GM21786 (cell line): ENCODE data around the gene MTRF1.
"Not testable (repeated sequence)": the region's sequence is repeated elsewhere in the genome, so short reads cannot be mapped to it uniquely, and the experiment has no call there.

Experiments used
- ATAC-seq: cut with Tn5 transposase; IDR thresholded peaks from one replicate; pipeline ENCODE4 v1.9.1; 2021; ENCODE audit not compliant: unreplicated experiment

Gene MTRF1

DNA sequence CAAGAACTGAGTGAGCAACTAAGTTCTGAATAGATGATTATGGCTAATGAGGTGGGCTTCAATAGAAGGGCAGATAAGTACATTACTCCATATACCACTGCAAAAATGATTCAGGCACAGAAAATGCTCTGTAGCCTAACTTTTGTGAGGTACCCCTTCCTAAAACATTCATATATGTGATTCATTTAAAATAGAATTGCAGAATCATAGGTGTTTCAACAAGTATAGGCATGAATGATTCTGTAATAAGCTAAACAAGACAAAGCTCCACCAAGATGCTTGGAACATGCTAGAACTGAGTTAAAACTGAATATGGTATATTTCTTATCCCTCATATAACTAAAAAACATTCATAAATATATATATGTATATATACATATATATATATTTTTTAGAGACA, 81.1 kb downstream of the MTRF1 start:
- no peak for ATAC-seq

GRCh38 chr13:41179593-41180250, 83.7 kb downstream of the MTRF1 start:
- no peak for ATAC-seq

DNA sequence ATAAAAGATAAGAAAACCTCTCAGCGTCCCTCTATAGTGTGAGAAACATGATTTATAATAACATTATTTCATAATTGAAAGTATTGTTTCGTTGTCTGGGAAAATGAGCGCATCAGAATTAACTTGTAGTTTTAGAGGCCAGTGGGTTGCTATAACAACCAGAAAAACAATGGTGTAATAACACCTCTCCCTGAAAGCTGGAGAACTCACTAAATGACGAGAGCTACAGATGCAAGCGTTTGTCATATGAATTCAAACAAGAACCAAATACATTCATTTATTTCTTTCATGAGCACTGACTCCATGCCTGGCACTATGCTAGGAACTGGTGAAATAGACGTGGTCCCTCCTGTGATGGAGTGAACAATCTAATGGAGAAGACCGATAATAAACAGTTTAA, 85.3 kb downstream of the MTRF1 start:
- ATAC-seq = no peak

DNA sequence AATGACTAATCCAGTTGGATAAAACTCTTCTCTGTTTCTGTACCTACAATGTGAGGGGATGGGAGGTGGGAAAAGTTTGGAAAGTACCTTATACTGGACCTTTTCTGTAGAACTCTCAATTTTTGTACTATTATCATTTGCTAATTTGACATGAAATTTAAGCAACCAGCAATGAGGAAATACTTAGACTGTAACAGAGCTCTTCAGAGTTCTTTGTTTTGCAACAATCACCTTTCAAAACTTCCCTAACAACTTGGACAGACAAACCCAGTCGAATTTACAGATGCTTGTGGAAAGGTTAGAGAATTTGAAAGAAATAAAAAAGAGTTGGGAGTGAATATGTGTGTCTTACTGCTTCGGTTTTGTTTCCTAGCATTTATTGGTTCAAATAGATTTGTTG, 85.8 kb downstream of the MTRF1 start:
- no peak for ATAC-seq

DNA sequence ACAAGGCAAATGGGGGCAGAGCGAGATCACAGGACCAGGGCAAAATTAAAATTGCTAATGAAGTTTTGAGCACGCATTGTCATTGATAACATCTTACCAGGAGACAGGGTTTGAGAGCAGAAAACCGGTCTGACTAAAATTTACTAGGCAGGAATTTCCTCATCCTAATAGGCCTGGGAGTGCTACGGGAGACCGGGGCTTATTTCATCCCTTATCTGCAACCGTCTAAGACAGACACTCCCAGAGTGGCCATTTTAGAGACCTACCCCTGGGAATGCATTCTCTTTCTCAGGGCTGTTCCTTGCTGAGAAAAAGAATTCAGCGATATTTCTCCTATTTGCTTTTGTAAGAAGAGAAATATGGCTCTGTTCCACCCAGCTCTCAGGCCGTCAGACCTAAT, 87.8 kb downstream of the MTRF1 start:
- ATAC-seq = not testable (repeated sequence)
